ENCODE measurements around the gene PRSS36.

The PRSS36 gene

GRCh38 chr16:31190061-31190460, 40.2 kb upstream of the PRSS36 start:
- Histone ChIP-seq H3K4me2 (ENCODE audit: low read depth, low read length, poor library complexity, severe bottlenecking) (no peak overlapping the region), H3K4me3 (ENCODE audit: insufficient read depth, low read length, poor library complexity, severe bottlenecking) (no peak overlapping the region), H3K9me2 (replicated peaks; ENCODE audit: insufficient read depth, low read length) (no peaks in the 10 kb centered on the region), H3F3A (ENCODE audit: insufficient read depth) (peaks cover 64% of the 10 kb centered on the region), H3K27ac (ENCODE audit: low read depth, low read length) (no peak overlapping the region), H3K27me3 (ENCODE audit: low read length) (no peaks in the 10 kb centered on the region), H2AFZ (ENCODE audit: low read depth, low read length, severe bottlenecking) (no peak overlapping the region), H3K79me2 (ENCODE audit: insufficient read depth, low read length) (peaks cover 46% of the 10 kb centered on the region), H4K20me1 (ENCODE audit: low read depth, low read length) (peaks cover 71% of the 10 kb centered on the region), H3K36me3 (ENCODE audit: low read length) (peaks cover 89% of the 10 kb centered on the region), H3K9ac (ENCODE audit: low read length) (no peak overlapping the region), H3K9me3 (ENCODE audit: insufficient read depth, low read length) (no peaks in the 10 kb centered on the region)
- no peak for TF ChIP-seq EZH2phosphoT487 (conservative IDR thresholded peaks at IDR 0.05; ENCODE audit: low read length)
- no peak for TF ChIP-seq CTCF (IDR thresholded peaks at IDR 0.05; ENCODE audit: insufficient read depth, low read length, poor library complexity, severe bottlenecking)

DNA sequence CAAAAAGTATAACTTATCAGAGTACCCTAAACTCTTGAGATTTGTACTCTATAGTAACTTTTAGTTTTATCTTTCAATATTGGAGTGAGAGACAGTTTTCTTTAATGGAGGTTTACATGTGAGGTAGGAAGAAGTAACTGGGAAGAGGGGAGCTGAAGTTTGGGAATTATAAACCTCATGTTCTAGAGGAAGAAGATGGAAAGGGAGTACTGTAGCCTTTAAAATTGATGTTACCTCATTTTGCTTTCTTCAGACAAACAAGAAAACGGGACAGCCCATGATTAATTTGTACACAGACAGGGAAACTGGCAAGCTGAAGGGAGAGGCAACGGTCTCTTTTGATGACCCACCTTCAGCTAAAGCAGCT, 39.5 kb upstream of the PRSS36 start:
- peaks cover 88% of the 10 kb centered on the region for H3K36me3 ChIP-seq (ENCODE audit: low read length)
- H3K4me2 ChIP-seq (ENCODE audit: low read depth, low read length, poor library complexity, severe bottlenecking) = no peak overlapping the region
- peaks cover 69% of the 10 kb centered on the region for H4K20me1 ChIP-seq (ENCODE audit: low read depth, low read length)
- H3K27me3 ChIP-seq (ENCODE audit: low read length) = no peaks in the 10 kb centered on the region
- no peaks in the 10 kb centered on the region for H3K9me3 ChIP-seq (ENCODE audit: insufficient read depth, low read length)
- no peak overlapping the region for H3K9ac ChIP-seq (ENCODE audit: low read length)
- H2AFZ ChIP-seq (ENCODE audit: low read depth, low read length, severe bottlenecking) = no peak overlapping the region
- no peaks in the 10 kb centered on the region for H3K9me2 ChIP-seq (replicated peaks; ENCODE audit: insufficient read depth, low read length)
- H3F3A ChIP-seq (ENCODE audit: insufficient read depth) = peaks cover 57% of the 10 kb centered on the region
- H3K79me2 ChIP-seq (ENCODE audit: insufficient read depth, low read length) = peaks cover 52% of the 10 kb centered on the region
- no peak overlapping the region for H3K4me3 ChIP-seq (ENCODE audit: insufficient read depth, low read length, poor library complexity, severe bottlenecking)
- TF ChIP-seq CTCF (IDR thresholded peaks at IDR 0.05; ENCODE audit: insufficient read depth, low read length, poor library complexity, severe bottlenecking) (no peak), EZH2phosphoT487 (conservative IDR thresholded peaks at IDR 0.05; ENCODE audit: low read length) (no peak)
- no peak overlapping the region for H3K27ac ChIP-seq (ENCODE audit: low read depth, low read length)

DNA sequence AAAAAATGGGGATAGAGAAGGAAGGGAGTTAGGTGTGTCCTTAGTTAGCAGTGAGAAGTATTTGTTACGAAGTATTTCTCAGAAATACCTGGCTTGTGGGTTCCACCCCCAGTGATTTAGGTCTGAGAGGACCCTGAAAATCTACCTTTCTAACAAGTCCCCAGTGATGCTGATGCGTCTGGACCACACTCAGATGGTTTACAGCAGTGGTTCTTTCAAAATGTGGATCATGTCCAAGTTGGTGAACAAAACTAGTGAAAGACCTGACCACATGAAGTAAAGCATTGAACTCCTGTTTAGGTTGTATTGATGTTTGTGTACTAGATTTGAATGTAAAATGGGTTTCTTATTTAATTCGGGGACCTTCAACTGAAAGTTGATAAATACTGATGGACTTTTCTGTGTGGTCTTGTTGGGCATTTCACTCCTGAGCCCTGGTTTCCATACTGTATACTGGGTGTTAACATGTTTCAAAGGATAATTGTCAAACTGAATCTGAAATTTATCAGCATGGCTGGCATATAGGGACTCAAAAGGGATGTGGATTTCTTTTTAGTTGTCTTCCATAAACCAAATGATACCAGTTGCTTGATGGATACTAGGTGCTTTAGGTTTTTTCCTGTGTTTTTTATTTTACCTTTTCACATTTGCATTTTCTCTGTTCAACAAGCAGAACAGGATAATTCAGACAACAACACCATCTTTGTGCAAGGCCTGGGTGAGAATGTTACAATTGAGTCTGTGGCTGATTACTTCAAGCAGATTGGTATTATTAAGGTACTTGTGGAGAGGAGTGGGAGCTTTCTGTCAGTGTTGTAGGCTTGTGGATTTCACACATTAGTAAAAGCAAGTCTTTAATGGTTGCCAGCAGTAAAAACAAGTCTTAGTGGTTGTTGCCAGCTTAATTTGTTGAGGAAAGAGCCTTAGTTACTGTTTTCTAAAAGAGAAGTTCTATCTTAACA, 38.9 kb upstream of the PRSS36 start:
- peaks cover 58% of the 10 kb centered on the region for H3K79me2 ChIP-seq (ENCODE audit: insufficient read depth, low read length)
- H3F3A ChIP-seq (ENCODE audit: insufficient read depth) = peaks cover 51% of the 10 kb centered on the region
- no peaks in the 10 kb centered on the region for H3K9me3 ChIP-seq (ENCODE audit: insufficient read depth, low read length)
- H3K4me2 ChIP-seq (ENCODE audit: low read depth, low read length, poor library complexity, severe bottlenecking) = no peak overlapping the region
- no peak overlapping the region for H3K4me3 ChIP-seq (ENCODE audit: insufficient read depth, low read length, poor library complexity, severe bottlenecking)
- H3K9ac ChIP-seq (ENCODE audit: low read length) = no peak overlapping the region
- no peak for TF ChIP-seq EZH2phosphoT487 (conservative IDR thresholded peaks at IDR 0.05; ENCODE audit: low read length)
- no peak for TF ChIP-seq CTCF (IDR thresholded peaks at IDR 0.05; ENCODE audit: insufficient read depth, low read length, poor library complexity, severe bottlenecking)
- no peak overlapping the region for H2AFZ ChIP-seq (ENCODE audit: low read depth, low read length, severe bottlenecking)
- H4K20me1 ChIP-seq (ENCODE audit: low read depth, low read length) = peaks cover 74% of the 10 kb centered on the region
- H3K27ac ChIP-seq (ENCODE audit: low read depth, low read length) = no peak overlapping the region
- no peaks in the 10 kb centered on the region for H3K9me2 ChIP-seq (replicated peaks; ENCODE audit: insufficient read depth, low read length)
- H3K36me3 ChIP-seq (ENCODE audit: low read length) = peaks cover 88% of the 10 kb centered on the region
- H3K27me3 ChIP-seq (ENCODE audit: low read length) = no peaks in the 10 kb centered on the region
